ENCODE results near the gene ZNF628.

The ZNF628 gene

DNA sequence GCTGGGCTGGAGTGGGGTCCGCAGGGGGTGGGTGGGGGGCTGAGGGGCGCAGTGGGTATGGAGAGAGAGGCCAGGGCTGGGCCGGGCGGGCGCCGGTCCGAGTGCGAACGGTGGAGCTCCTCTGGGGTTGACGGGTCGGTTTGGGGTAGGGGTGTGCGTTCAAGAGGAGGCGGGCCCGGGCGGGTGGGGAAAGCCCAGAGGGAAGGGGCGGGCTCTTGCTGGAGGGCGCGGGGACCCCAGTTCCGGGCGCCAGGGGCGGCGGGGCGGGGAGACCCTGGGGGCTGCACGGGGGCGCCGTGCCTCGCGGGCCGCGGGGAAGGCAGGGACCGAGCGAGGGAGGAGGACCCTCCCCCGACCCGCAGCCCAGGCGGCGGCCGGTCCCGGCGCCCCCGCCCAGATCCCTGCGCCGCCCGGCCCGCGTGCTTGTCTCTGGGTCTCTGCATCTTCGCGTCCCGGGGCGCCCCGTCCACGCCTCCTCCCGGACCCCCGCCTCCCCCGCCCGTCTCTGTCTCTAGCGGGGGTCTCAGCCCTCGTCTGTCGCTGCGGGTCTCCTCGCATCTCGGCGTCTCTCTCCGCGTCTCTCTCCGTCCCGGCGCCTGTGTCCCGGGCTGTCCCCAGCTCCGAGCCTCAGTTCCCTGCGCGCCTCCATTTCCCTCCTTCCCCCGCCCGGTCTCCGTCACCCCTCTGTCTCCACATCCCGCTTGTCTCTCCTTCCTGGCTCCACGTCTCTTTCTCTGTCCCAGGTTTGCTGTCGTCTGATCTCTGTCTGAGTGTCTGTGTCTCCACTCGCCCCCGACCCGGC, 25.1 kb upstream of the ZNF628 start:
- no peak for DNase-seq

DNA sequence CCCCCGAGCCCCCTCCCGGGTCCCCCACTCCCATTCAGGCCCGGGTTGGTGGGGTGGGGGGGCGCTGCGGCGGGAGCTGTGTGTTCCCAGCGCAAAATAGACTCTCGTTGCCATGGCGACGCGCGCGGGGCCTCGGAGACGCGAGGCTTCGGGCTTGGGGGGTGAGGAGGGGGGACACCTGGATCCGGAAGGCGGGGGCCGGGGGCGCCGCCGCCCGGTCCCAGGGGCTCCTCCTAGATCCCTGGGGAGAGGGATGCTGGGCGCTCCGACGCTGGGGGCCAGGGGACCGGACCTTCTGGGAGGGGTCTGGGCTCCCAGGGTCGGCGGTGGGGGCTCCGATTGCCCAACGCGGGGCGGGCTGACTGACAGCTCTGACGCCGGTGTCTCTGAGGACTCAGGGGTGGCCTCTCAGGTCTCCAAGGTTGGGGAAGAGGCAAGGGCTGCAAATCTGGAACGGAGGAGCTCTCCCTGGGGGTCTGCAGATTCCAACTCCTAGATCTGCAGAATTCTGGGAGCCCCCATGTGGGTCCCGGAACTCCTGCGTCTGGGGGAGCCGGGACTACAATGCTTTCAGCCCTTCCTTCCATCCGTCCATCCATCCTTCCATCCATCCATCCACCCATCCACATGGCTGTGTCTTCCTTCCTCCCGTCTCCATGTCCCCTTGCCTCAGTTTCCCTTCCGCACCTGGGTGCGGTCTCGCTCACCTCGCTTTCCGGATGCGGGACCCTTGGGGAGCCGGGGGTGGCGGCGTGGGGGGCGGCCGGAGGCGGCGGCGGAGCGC, 24.3 kb upstream of the ZNF628 start:
- DNase-seq, result no peak

DNA sequence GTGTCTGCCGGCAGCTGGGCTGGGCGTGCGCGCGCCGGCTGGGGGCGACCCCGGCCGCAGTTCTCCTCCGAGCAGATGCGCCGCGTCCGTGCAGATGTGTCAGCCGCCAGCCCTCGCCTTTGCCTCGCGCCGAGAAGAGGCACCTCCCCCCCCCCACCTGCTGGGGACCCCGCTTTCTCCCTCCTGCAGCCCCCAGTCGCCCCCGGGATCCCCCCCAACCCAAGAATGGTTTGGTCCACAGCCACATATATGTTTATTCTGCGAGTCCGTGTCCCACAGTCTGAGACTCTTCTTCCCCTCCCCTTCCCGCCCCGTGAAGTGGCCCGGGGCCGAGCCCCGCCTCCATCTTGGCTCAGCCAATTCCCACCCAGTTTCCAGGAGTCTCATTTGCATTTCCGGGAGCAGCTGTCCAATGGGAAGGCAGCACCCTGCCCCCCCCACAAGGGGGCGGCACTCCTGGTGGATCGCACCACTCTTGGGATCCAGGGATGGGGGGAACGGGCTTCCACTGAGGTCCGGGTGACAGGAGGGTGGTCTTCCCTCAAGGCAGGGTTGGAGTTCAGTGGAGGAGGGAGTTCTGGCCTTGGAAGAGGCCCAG, 23.6 kb upstream of the ZNF628 start:
- peak; percentile 53 for DNase-seq

DNA sequence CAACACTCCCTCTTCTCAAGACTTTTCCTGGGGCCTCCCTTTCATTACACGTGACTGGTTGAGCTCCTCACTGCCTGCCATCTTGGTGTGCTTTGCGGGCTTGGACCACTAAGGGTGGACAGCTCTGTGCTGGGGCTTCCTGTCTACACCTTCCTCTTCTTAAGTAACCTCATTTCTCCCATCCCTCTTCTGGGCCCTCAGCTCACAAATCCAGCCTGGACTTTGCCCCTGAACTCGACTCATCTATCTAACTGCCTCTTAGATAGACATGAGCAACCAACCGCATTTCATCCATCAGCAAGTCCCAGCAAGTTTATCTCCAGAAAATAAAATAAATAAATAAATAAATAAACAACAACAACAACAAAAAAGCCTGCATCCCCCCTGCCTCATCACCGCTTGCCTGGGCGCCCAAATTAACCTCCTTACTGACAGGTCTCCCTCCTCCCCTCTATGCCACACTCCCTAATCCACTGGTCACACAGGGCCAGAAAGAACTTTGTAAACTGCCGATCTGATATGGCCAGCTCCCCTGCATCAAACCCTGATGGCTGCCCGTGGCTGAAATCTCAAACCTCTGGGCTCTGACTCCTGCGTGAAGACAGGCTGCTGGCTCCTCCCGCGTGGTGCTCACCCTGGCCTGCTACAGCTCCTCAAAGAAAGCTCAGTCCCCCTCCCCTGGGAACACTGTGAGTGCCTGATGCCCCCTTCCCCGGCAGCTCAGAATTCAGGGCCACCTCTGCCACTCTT, 22.7 kb upstream of the ZNF628 start:
- DNase-seq, result no peak

DNA sequence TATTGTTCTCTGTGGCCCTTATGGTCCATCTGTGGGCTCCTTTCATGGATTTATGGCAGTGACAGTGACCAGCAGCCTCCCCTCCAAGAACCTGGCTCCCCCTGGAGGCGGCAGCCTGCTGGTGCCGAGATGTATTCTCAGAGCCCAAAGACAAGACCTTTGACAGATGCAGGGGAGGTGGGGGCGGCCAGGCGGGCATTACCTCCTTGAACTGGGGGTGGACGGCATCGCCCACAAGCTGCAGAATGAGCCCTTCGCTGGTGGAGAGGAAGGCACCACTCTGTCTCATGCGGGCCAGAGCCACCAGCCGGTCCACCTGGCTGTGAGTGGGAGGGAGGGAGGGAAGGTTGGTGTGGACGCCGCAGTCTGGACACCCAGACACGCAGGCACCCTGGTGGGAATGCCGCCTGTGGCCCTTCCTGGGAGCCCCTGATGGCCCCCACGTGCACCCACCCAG, 21.6 kb upstream of the ZNF628 start:
- DNase-seq, result no peak

DNA sequence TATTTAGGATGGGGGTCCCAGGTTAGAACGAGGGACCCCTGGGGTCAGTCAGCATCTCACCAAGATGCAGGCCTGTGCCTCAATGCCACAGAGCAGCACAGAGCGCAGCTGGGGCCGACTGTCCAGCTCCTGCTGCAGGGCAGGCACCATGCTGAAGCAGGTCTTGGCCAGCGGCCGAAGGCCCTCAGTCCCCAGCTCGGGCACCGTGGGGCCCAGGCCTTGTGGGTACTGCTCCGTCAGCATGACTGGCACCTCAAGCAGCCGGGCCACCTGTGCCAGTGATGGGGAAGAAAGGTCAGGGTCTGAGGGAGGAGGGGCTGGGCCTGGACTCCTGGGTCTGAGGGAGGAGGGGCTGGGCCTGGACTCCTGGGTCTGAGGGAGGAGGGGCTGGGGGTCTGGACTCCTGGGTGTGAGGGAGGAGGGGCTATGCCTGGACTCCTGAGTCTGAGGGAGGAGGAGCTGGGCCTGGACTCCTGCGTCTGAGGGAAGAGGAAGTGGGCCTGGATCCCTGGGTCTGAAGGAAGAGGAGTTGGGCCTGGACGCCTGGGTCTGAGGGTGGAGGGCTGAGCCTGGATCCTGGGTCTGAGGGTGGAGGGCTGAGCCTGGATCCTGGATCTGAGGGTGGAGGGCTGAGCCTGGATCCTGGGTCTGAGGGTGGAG, 20.7 kb upstream of the ZNF628 start:
- DNase-seq, result no peak

DNA sequence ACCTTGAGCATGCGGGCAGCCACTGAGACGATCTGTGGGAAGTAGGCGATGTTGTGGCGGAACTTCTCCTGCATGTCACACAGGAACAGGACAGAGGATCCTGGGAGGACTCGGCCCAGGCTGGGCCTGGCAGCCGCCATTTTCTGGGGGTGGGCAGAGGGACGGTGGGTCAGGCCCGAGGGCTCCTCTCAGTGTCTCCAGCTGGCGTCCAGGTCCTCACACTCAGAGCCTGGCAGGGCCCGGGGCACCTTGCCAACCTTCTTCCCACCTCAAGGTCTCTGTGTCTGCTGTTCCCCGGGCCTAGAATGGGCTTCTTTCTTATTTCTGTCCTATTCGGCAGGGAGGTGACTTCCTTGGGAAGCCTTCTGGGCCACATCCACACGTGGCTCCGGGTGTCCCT, 20.1 kb upstream of the ZNF628 start:
- no peak for DNase-seq

DNA sequence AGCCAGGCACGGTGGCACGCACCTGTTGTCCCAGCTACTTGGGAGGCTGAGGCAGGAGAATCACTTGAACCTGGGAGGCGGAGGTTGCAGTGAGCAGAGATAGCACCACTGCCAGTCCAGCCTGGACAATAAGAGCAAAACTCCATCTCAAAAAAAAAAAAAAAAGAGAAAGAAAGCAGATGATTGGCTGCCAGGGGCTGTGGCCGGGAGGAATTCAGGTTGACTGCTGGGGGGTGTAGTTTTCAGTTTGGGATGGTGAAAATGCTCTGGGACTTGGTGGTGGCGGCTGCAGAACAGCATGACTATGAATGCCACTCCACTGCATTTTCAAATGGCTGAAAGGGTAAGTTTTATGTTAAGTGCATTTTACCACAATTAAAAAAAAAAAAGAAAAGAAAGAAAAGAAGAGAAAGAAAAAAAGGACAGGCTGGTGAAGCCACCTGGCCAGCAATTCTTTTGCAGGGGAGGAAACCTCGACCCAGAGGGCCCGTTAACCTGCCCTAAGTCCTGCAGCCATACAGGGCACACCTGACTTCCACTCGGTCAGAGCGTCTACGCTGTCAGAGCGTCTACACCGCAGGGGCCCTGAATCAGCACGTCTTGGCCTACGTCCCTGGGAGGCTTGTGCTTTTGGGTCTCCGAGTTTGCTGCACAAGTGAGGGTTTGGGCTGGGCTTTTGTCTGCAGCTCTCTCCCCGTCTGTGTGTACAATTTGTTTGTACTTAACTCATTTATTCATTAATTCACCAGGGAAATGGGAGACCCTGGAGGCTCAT, 18.5 kb upstream of the ZNF628 start:
- no peak for DNase-seq

DNA sequence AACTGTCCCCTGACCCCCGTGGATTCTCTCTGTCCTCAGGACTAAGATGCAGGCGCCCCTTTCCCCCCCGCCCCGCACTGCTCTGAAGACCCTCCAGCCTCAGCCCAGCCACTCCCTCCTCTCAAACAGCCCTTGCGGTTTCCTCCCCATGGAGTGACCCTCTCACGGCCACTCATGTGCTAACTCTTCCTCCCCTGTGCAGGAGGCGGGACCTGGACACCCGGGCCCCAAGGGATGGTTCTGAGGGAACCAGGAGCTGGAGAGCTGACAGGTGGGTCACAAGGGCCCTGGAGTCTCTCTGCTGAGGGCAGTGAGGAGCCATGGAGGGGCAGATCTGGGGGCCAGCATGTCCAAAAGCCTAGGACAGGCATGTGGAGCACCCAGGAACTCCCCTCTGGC, 16.9 kb upstream of the ZNF628 start:
- no peak for DNase-seq

DNA sequence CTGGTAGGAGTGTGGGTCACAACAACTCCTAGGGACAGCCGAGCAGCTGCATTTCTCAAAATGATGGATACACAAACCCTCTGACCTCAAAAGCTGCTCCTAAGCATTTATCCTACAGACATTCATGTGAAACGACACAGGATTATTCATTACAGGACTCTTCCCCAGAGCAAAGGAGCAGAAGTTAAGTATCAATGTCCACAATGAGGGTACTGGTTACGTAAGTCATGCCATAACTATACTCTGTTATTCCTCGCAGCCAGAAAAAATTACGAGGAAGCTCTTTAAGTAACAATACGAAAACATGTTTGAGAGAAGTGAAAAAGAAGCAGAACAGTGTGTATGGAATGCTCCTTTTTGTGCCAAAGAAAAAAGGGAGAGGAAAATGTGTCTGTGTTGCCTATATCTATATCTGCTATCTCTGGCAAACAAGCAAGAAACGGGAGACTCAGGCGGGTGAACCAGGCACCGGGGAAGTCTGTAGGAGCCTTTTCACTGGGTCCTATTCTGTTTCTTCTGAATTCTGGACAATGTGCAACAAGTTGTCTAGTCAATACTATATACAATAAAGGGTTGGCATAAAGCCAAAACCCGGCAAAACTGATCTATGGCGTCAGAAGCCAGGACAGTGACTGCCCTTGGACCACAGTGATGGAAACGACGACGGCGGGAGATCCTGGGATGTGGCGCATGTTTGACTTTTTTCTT, 16.3 kb upstream of the ZNF628 start:
- DNase-seq, result no peak

DNA sequence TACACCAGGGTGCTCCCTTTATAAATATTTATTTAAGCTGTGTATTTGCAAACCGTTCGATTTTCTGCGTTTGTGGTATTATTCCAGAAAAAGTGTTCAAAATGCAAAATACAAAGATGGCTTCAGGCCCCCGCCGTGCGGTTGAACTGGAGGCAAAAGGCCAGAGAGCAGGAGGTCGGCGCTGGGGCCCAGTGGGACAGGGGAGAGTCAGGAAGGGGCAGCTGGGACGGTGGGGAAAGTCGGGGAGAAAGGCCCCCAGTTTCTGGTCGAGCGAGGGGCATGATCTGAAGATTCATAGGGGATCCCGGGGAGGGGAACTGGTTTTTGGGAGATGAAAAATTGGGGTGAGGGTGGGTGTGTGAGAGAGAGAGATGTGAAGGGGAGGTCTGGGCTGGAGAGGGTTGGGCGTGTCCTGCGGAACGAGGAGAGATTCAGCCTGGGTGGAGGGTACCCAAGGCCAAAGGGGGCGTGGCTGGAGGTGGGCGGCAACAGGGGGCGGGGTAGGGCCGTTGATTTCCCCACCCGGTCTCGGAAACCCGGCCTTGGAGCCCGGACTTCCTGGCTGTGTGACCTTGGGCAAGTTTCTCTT, 15.7 kb upstream of the ZNF628 start:
- DNase-seq, result no peak

DNA sequence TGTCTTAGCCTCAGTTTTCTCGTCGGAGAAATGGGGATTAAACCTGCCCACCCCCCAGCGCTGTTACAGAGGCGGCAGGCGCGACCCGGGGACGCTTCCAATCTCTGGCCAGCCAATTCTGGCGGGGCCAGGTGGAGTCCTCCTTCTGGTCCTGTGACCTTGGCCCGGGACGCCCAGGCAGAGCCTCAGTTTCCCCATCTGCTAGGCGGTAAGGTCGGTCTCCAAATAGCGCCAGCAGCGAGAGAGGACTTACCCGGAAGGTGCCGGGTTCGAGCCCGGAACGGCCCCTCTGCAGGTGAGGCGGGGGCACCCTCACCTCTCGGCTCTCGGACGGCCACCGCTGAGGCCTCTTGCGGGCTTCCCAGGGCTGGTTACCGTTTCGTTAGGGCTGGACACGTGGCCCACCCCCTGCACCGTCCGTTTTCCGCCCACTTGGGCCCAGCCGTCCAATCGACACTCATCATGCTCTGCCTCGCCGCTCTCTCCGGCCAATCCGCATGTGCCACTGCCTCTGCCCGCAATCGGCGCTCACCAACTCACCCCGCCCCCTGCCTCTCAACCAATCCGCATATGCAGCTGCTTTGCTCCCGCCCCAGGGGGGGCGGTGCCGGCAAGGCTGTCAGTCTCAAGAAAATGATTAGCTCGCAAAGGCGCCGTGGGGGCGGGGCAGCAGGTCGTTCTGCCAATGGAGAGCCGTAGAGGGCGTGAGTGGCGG, 15.0 kb upstream of the ZNF628 start, which contains the start of gene ISOC2:
TSS of gene ISOC2 (minus strand) at position 384 of the 715 bp plus-strand sequence. CDS start 5,156 bp downstream, outside the sequence.
- DNase-seq, result peak; percentile 100

DNA sequence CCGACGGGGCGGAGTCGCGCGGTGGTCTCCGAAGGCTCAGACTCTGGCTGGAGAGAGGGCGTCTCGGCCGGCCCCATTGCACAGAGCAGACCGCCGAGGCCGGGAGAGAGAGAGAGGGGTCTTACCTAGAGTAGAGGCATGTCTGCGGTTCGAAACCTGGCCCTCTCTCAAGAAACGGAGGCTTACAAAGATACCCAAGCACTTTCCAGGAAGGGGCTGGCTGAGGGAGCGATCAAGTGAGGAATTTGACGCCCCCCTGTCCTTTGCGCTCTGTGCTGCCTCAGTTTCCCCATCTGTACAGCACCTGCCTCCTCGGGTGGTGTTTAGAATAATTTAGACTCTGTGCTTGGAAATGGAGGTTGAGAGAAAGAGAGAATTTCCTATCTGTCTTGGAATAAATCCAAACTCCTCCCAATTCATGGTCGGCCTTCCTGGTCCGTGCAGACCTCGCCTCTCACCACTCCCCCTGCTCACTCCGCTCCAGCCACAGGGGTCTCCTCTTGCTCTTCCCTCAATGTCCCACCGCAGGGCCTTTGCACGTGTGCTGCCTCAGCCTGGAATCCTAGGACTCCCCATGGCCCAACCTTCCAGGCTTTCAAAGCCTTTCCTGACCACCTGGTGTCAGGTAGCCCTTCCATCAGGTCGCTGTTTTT, 14.3 kb upstream of the ZNF628 start:
- DNase-seq, result no peak

DNA sequence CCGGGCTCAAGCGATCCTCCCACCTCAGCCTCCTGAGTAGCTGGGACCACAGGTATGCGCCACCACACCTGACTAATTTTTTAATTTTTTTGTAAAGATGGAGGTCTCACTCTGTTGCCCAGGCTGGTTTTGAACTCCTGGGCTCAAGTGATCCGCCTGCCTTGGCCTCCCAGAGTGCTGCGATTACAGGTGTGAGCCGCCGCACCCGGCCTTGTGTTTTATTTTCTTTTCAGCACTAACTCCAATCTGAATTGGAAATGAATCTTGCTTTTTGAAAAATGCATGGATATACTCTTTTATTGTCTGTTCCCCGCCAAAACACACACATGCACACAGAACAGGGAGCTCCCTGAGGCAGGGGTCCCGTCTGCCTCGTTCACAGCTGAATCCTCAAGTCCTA, 13.7 kb upstream of the ZNF628 start:
- no peak for DNase-seq

DNA sequence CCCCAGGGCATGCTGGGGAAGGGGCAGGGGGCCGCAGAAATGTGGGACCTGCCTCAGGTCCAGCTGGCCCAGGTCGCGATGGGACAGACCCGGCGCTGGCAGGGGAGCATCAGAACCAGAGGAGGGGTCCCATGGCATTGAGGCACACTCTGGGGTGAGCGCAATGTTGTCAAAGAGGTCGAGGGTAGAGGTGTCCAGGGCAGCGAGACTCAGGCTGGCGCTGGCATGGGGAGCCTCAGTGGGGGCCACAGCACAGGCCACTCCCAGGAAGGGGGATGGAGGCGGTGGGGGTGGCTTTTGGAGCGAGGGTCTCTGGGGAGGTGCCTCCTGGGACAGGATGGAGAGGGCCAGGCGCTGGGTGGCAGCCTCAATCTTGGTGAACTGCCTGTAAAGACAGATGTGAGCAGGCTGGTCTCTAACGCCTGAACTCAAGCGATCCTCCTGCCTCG, 12.8 kb upstream of the ZNF628 start:
- DNase-seq, result no peak

DNA sequence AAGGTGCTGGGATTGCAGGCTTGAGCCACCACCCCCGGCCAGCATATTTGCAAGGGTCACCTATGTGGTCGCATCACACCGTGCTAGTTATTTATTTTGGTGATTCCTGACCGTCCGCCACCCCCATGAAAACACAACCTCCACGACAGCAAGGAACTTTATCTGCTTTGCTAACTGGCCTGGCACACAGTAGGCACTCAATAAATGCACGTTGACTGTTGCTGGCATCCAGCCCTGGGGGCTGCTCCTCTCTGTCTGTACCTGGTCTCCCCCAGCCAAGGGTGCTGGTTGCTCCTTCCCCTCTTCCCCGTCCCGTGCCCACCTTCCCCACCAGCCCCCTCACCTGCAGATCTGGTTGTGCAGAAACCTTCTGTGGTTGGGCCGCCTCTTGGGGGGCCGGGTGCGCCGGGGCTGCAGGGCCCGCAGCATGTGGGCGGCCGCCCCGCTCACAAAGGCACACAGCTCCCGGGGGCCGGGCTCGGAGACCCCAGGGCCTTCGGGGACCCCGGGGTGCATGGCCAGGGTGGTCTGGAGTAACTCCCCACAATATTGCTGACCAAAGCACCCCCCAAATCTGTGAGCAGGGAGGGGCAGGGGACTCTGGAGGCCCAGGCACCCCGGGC, 12.3 kb upstream of the ZNF628 start:
- DNase-seq, result no peak

DNA sequence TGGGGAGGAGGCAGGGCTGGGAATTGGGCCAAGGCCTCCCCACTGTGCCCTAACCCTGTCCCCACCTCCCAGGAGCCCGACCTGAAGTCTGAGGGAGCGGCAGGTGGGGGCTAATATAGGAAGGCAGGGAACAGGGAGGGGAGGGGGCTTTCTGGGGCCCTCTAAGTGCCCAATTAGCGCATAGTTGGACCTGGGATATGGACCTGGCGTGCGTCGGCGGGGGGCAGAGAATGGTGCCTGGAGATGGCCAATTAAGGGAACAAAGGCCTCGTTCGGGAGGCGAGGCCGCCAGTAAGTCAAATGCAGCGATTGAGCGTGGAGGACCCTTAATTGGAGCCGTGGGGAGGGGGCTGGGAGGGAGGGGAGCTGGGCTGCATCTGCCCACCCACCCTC, 11.8 kb upstream of the ZNF628 start, which contains the start of gene C19orf85:
TSS of gene C19orf85 (minus strand) at position 90 of the 393 bp plus-strand sequence. CDS start 197 bp downstream, outside the sequence.
- DNase-seq, result no peak

DNA sequence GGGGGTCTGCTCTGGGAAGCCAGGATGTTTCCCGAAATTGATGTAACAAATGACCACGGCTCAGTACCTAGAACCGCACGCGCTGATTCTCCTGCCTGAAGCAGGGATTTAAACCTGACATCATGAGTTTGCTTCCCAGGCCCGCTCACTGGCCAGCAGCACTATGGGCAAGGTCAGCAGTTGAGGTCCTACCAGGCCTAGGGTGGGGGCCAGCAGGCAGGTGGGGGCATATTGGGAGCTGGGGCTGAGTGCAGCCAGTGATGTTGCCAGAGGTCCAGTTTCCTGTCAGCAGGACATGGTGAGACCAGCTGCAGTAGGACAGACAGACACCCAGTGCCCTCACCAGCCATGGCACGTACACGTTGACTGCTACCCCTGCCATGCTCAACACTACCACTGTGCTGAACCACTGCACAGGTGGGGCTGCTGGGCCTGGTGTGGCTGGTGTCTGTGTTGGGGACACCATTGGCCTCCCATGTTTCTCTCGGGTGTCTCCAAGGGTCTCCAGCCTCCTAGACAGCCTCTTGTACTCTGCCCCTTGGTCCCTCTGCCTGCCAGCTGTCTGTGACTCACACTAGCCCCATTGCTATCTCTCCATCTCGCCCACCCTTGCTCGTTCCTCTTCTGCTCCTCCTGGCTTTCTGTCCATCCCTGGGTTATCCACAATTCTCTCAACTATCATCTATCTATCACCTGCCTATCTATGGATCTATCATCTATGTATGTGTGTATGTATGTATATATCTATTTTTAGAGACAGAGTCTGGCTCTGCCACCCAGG, 10.8 kb upstream of the ZNF628 start:
- no peak for DNase-seq

Measured in kidney glomerular epithelial cell (primary cell).